Caki2 (cell line): ENCODE results near the gene SSR4. TPM values are rescaled to one million over a fixed set of nuclear protein-coding genes. Genes with fewer than 3 reads are reported as not detected.
"Not testable (repeated sequence)": the region's sequence is repeated elsewhere in the genome, so short reads cannot be mapped to it uniquely, and the experiment has no call there.

Experiments used
- DNase-seq: peaks from one replicate; pipeline ENCODE4 v3.0.0-alpha.2; 2015; ENCODE audit warnings: low read depth
- in situ Hi-C: cut with HindIII; loops from 2 replicates; pipeline ENCODE4 v1.10.0; 2016; ENCODE audit warnings: low sequenced_read_pairs, low pct_unique_long_range_greater_than_20kb, mixed read lengths
- total RNA-seq: library from RNA; depleted of rRNA; stranded (reverse); fragments of >200 nt; shearing (Covaris generic); gene quantifications from 2 replicates; pipeline ENCODE4 v1.2.3, GENCODE V29; 2014; ENCODE audit warnings: low replicate concordance; rRNA removed

Gene SSR4
- 177 and 185 TPM in 2 replicates for total RNA-seq

DNA sequence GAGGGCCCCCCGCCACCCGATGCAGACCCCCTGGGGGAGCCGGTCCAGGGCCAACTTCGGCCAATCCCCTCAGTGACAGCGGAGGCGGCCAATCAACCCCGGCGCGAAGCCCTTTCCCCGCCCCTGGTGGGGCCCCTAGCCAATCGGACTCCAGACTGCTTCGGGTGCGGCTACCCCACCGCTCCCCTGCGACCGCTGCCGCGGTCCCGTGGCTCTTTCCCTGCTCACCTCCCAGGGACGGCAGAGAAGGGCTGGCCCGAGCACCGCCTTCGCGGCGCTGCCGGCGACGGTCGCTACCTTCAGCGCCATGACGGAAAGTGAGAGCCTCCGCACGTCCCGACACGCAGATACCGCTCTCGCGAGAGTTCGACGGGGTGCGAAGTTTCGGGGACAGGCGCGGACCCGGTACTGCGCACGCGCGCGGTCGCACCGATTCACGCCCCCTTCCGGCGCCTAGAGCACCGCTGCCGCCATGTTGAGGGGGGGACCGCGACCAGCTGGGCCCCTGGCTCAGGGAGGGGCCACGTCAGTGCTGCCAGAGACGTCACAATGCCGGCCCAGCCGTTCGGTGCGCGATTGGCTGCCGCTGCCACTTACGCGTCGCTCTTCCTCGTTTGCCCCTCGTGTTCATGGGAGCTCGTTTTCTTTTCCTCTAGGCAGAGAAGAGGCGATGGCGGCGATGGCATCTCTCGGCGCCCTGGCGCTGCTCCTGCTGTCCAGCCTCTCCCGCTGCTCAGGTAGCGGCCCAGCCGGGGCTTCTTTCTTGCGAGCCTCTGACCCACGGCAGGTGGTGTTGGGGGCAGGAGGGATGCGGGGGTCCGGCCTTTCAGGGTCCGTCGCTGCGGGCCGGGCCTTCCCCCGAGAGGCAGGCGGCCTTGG, at the start of gene SSR4, which contains the start of gene IDH3G:
Gene SSR4, plus strand, starts transcription at position 651 of the 879 bp plus-strand sequence. Its CDS starts 20 bp downstream, at position 671.
Gene IDH3G, minus strand, starts transcription at position 358 of the 879 bp plus-strand sequence. Its CDS starts 49 bp downstream, at position 309.
- in situ Hi-C loops = no loop called here

DNA sequence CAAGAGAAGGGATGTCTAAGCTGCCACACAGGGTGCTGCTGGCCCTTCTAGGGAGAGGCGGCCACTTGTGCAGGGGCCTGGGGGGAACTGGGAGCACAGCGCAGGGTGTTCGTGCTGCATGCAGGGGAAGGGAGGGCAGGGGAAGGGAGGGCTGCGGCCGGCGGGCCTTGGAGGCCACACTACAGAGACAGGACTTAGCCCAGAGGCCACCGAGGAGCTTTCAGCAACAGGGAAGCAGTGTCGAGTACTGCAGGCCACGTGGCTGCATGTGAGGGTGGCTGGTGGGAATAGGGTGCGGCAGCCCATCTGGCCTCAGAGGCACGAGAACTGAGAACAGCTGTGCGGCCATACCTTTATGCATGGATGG, 49.4 kb upstream of the SSR4 start:
- DNase-seq, in situ Hi-C loops: not testable (repeated sequence)

More for the DNA sequence above, at the start of gene SSR4, which contains the start of gene IDH3G:
- DNase-seq = peak; percentile 96

DNA sequence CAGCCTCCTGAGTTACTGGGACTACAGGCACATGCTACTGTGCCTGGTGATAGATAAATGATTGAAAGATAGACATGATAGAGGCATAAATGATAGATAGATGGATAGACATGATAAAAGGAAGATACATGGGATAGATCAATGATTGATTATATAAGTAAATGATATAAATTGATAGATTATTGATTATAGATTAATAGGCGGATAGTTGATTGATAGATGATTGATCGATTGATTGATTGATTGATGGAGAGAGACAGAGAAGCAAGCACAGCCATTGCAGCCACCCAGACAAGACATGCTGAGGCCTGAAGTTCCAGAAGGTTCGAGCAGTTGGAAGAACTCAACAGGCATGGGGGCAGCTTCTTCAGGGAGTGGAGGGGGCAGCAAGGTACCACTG, 48.1 kb upstream of the SSR4 start:
- DNase-seq = no peak
- in situ Hi-C loops = no loop called here

DNA sequence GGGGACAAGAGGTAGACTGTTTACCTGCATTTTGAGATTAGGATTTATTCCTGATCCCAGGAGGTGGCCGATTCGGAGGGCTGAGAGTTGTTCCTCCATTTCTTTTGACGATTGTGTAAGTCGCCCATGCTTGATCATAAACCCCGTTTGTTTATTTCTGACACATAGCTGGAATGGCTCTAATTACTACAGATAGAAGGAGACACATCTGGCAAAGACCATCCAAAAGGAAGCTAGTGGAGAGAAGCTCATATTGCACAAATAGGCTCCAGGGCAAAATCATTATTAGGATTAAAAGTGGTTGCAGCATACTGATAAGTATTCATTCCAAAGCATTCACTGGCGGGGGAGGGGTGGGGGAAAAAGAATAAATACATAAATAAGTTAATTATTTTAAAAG, 47.5 kb upstream of the SSR4 start:
- in situ Hi-C loops = not testable (repeated sequence)

DNA sequence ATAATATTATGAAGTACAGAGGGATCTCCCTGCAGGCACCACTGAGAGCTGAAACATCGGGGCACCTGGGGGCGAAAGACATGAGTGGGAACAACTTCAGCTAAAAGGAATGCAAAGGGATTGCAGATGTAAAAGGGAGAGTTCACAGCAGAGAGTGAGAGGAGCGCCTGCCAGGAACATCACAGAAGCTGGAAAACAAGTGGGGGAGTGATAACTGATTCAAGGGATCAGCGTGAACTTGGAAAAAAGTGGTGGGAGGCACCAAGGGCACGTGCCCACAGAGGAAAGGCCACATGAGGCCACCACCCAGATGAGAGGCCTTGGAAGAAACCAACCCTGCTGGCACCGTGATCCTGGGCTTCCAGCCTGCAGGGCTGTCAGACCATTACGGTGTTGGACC, 45.5 kb upstream of the SSR4 start:
- in situ Hi-C loops, DNase-seq: not testable (repeated sequence)

More for the DNA sequence above, 47.5 kb upstream of the SSR4 start:
- not testable (repeated sequence) for DNase-seq

DNA sequence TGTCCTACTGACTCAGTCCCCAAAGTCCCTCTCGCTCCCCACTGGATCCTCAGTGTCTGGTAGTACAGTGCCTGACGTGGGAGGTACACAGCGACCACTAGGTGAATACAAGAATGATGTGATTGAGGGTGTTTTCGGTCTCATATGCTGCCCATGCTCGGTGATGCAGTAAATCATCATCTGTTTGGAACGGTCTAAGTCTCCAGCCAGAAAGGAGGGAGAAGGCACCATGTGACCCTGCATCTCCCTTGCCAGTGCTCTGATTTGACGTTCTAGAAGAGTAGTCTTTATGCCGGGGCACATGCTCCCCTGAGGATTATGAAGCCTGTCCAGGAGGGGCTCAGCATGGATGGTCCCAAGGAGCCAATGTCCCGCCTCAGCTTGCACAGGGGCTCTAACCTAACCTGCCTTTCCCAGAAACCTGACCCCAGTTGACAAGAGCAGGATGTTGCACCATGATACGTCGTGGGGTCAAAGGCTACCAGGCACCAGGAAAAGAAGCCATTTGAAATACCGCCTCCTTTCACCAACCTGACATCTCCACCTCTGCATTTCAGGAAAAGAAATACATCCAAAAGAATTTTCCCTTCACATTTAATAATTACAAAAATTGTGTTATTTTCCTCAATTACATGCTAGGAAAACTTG, 44.2 kb upstream of the SSR4 start:
- DNase-seq = no peak
- in situ Hi-C loops = no loop called here

DNA sequence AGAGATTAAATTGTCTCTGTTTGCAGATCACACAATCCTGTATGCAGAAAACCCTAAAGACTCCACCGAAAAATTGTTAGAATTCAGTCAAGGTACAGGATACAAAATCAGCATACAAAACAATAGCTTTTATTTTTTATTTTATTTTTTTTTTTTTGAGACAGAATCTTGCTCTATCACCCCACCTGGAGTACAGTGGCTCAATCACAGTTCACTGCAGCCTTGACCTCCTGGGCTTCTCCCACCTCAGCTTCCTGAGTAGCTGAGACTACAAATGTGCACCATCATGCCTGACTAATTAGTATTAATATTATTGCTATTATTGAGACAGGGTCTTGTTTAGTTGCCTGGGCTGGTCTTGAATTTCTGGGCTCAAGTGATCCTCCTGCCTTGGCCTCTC, 39.3 kb upstream of the SSR4 start:
- in situ Hi-C loops = no loop called here
- no peak for DNase-seq

DNA sequence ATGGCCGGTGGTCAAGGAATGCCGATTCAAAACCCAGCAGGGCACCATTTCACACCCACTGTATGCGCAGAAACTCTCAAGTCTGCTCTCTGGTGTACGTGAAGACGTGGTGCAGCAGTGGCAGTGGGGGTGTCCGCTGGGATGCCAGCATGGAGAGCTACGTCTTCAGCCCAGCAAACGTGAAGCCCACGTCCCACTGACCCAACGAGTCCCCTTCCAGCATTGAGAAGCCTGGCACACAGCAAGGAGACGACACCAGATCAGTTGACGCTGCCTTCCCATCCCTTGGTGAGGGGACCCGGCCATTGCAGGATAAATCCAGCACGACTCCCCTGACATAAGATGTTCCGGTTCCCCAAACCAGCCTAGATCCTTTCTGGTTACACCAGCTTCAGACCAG, 32.6 kb upstream of the SSR4 start:
- DNase-seq = no peak
- in situ Hi-C loops = no loop called here

DNA sequence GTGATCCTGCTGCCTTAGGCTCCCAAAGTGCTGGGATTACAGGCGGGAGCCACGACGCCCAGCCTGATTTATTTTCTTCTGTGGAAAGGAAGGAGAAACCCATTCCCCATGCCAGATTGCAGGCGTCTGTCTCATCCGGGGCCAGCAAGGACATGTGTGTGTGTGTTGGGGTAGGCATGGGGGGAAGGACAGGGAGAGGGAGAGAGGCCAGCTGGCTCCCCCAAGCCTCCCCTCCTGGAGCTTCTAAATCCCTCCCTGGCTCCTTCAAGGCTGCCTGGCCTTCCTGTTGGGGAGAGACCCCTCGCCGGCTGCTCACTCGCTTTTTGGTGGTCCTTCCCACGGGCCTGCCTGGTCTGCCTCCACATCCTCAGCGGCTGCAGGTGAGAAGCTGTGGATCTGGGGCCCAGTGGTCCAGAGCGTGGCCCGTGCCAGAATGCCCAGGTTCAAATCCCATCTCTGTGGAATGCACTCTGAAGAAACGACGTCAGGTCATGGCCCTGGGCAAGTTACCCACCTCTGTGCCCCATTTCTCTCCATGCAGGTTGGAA, 31.8 kb upstream of the SSR4 start:
- in situ Hi-C loops = no loop called here
- DNase-seq = no peak

DNA sequence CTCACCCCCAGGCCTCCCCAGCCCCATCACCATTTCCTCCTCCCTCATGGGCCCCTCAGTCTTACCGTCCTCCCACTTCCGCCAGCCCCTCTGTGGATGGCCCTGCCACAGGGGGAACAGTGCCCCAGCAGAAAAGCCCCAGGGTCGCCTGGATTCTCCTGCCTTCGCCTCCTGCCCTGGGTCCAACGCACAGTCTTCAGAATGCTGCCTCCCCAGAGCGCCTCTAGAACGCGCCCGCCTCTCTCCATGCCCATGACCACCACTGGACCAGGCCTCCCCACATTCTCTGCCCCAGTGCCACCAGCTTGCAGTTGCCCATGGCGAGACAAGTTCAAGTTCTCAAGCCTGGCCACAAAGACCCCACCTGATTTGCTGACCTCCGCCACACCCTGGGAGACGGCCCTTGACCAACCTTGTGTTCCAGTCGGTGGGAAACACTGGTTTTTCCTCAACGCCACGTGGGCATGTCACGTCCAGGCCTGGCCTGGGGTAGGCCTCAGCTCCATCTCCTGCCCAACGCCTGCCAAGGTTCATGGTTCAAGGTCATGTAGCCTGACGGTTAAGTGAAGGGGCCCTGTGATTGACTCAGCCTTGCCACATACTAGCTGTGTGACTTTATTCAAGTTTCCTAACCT, 31.1 kb upstream of the SSR4 start:
- DNase-seq = no peak
- in situ Hi-C loops = no loop called here

DNA sequence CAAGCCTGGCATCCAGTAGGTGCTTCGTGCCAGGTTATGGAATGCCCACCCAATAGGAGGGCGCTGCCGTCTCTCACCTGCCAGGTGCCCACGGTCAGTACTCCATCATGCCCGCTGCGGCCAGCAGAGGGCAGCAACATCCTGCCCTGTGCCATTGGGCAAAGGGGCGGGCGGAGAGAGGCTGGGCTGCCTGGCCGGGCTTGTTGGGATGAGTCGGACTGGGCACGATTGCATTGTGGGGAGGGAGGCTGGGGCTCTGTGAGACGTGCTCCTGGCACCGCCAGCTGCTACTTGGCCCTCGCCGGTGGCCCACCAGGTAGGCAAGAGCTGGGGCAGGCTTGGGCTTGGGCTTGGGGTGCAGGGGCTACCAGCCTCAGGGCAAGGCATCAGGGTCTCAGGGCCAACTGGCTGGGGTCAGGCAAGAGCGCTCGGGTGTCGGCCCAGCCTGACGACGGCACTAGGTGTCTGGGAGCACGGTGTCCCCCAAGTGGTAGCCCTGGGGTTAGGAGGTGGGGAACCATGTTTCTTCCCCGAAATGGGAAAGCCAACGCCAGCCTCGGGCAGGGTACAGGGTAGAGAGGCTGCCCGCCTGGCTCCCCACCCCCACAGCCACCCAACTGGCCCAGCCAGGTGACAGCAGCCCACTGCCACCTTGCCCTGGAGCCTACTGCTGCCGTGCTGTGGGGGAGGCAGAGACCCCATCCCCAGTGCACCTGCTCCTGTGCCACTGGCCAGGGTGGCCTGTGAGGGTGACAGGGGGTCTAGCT, 30.3 kb upstream of the SSR4 start, which contains the start of gene PLXNB3:
Gene PLXNB3, plus strand, starts transcription at position 261 of the 767 bp plus-strand sequence. CDS start 1,287 bp downstream, outside the sequence.
- peak; percentile 67 for DNase-seq
- in situ Hi-C loops = no loop called here

DNA sequence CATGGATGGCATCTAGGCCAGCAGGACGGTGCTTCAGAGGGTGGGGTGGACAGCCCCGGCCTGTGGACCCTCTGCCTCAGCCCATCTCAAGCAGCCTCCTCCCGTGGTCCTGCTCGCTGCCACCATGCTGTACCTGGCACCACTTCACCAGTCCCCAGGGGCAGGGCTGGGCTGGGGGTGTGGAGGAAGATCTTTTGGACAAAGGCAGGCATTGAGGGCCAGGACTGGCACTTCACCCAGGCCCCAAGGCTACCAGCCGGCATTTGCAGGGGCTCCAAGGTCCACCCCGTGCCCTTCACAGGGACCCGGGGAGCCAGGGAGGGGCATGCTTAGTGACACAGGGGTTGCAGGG, 29.7 kb upstream of the SSR4 start:
- in situ Hi-C loops = no loop called here

DNA sequence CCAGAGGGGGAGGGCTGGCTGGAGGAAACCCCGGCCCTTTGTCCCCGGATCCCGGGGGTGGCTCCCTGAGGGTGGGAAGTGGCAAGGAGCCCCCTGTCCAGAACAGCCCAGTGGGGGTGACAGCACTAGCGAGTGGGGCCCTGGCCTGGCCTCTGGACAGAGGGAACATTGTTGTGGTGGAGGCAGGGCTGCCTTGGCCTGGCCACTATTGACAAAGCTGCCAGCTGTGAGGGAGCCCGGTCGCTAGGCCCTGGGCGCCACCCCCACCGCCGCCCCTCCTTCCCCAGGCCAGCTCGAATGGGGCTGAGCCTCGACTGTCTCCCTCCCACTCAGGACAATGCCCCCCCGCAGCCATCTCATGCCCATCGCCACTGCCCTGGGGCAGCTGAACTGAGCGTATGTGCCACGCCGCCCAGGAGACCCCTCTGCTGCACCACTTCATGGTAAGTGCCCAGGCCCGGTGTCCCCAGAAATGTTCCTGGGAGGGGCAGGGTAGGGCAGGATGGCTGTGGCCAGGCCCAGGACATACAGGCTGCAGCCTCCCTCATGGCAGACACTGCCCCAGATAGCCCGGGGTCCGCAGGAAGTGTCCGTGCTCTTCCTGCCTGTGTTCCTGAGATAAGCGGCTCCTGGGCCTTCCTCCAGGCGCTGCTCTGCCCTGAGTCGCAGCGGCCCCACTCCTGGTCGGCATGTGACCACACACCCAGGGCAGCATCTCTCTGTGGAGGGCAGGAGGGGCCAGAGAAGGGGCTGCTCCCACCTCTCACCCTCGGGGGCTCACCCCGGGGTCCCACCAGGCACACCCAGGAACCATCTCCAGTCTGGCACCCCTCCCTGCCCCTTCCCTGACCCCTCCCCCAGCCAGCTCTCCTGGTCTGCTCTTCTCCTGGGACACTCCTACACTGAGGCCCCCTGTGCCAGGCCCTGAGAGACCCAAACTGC, 29.1 kb upstream of the SSR4 start:
- in situ Hi-C loops = no loop called here
- no peak for DNase-seq

More for the DNA sequence above, 29.7 kb upstream of the SSR4 start:
- DNase-seq = no peak

DNA sequence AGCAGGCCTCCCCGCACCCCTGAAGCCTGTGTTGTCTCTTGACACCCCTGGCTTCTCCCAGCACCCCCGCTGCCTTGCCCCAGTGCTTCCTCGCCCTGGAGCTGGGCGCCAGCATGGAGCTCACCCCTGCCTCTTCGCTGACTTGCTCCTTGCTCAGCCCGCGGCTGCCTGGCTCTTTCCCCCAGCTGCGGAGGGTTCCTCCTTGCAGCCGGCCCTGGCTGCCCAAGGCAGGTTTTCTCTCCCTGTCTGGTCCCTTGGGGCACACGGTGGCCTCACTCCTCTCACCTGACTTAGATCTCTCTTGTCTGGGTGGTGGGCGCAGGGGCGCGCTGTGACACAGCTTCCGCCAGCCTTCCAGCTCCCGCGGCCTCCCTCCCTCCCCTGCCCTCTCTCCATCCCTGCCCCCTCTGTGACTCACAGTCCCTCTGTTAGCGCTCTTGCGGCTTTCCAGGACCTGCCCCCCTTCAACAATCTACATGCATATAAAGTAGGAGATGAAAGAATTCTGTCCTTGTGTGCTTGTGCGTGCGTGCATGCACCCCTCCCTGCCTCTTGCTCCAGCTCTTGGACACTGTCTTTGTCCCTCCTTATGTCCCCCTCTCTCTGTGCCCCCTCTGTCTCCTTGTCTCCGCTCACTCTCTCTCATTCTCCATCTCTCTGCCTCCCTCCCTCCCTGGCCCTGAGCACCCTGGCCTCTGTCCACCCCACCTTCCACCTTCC, 28.2 kb upstream of the SSR4 start:
- in situ Hi-C loops = no loop called here
- peak; percentile 63 for DNase-seq

DNA sequence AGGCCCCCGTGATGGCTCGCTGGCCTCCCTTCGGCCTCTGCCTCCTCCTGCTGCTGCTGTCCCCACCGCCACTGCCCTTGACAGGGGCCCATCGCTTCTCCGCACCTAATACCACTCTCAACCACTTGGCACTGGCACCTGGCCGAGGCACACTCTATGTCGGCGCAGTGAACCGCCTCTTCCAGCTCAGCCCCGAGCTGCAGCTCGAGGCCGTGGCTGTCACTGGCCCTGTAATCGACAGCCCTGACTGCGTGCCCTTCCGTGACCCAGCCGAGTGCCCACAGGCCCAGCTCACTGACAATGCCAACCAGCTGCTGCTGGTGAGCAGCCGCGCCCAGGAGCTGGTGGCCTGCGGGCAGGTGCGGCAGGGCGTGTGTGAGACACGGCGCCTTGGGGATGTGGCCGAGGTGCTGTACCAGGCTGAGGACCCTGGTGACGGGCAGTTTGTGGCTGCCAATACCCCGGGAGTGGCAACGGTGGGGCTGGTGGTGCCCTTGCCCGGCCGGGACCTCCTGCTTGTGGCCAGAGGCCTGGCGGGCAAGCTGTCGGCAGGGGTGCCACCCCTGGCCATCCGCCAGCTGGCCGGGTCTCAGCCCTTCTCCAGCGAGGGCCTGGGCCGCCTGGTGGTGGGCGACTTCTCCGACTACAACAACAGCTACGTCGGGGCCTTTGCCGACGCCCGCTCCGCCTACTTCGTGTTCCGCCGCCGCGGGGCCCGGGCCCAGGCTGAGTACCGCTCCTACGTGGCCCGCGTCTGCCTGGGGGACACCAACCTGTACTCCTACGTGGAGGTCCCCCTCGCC, 27.4 kb upstream of the SSR4 start:
- DNase-seq = no peak
- in situ Hi-C loops = no loop called here

DNA sequence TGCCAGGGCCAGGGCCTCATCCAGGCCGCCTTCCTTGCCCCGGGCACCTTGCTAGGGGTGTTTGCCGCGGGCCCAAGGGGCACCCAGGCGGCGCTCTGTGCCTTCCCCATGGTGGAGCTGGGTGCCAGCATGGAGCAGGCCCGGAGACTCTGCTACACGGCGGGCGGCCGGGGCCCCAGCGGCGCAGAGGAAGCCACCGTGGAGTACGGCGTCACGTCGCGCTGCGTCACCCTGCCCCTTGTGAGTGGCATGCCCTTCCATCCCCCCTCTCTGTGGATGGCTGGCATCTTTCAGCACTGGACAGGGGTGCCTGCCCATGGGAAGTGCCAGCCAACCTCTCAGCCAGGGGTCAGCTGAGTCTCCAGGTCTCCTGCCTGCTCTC, 26.8 kb upstream of the SSR4 start:
- in situ Hi-C loops = no loop called here
- no peak for DNase-seq
